Hematopoietic multipotent progenitor cell (in vitro differentiated cells): ENCODE data around the gene RGSL1. TPM values are rescaled to one million over a fixed set of nuclear protein-coding genes. Genes with fewer than 3 reads are reported as not detected.
"Not testable (repeated sequence)": the region's sequence is repeated elsewhere in the genome, so short reads cannot be mapped to it uniquely, and the experiment has no call there.

Source experiments
- DNase-seq, 3 donors: peaks; one replicate each; pipeline ENCODE4 v3.0.0-alpha.2; 2011 to 2015; ENCODE audit warnings: low read depth in 2 of 3, low spot score in 2 of 3
- total RNA-seq: library from RNA; depleted of rRNA; stranded (reverse); fragments of >200 nt; gene quantifications from one replicate; pipeline ENCODE4 v1.2.3, GENCODE V29; 2012

RGSL1 gene
- total RNA-seq, 1 donor = not detected

DNA sequence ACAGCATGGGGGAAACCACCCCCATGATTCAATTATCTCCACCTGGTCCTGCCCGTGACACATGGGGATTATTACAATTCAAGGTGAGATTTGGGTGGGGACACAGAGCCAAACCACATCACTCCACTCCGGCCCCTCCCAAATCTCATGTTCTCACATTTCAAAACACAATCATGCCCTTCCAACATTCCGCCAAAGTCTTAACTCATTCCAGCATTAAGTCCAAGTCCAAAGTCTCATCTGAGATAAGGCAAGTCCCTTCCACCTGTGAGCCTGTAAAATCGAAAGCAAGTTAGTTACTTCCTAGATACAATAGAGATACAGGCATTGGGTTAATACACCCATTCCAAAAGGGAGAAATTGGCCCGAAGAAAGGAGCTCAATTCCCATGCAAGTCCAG is 78.3 kb downstream of the RGSL1 start:
- not testable (repeated sequence) for DNase-seq

GRCh38 chr1:182533896-182534295 is 84.0 kb downstream of the RGSL1 start:
- DNase-seq = no peak

DNA sequence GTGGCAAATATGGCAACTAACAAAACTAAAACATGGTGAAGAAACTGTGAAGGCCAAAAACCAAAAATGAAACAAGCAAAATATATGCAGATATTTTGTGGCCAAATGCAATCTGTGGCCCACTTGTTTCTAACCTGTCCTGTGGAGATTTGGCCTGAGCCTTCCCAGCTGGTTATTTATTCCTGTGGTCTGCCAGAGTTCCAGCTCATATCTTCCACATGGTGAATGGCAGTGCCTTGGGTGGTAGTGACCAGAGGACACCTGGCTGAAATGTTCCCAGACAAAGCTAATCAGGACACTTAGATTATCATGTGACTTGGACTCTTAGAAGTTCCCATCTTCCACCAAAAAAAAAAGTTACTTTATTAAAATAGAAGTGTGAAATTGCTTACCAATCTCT is 99.4 kb downstream of the RGSL1 start:
- DNase-seq = no peak

DNA sequence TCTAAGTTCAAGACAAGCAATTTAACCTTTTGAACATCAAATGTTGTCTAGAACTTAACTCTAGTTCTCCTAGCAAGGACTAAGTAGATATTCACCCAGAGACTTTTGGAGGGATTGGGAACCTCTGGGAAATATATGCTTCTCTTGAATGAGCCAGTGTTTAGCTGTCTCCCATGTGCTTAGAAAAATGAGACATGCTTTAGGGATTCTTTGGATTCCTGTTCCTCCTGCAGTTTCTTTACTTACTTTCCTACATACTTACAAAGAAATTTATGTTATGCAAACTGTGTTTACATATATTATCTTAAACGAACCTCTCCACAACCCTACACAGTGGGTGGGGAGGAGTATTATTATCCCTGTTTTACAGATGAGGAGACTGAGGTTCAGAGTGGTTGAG is 99.9 kb downstream of the RGSL1 start:
- DNase-seq = no peak

GRCh38 chr1:182552527-182552926 is 102.6 kb downstream of the RGSL1 start:
- no peak for DNase-seq

- DNase-seq = no peak
These were observed 105.5 kb downstream of the RGSL1 start for GRCh38 chr1:182555493-182555892.

DNA sequence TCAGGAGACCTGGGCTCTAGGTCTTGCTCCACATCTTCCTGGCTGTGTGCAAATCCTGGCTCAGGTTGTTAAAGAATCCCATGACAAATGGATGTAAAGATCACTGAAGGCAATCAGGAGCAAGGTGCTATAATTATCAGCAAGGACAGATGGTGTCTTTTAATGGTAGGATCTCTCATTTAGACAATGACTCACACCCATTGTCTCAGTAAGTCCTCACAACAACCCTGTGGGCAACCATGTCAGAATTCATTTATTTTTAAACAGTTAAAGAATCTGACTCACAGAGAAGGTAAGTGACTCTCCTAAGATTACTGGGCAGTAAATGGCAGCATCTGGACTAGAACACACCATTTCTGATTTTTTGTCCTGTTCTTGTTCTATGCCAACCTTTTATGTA is 106.3 kb downstream of the RGSL1 start:
- DNase-seq = no peak

DNA sequence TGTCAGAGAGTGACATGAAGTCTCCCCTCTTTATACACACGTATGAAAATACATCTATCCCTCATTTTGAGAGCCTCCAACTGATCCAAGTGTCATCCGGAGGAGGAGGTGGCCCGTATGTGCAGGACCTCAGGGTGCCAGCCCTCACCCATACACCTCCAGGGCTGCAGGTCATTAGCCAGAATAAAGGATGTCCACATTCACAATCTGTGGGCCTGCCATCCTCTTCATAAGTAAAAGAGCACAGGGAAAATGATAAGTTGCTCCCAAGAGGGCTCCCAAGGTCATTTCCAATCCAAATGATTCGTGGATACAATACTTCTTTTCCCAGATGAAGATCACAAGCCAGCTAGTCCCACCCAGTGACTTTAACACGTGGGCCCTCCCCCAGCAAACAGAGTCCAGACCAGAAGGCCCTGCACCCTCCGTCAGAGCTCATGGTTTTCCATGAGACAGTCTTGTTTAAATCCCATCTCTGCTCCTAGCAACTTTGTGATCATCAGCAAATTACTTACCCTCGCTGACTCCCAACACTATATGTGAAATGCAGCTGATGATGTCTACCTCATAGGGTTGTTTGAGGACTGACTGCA is 110.5 kb downstream of the RGSL1 start:
- no peak for DNase-seq

GRCh38 chr1:182561456-182561855 is 111.5 kb downstream of the RGSL1 start:
- DNase-seq = no peak

GRCh38 chr1:182563095-182563494 is 113.1 kb downstream of the RGSL1 start:
- DNase-seq = no peak

DNA sequence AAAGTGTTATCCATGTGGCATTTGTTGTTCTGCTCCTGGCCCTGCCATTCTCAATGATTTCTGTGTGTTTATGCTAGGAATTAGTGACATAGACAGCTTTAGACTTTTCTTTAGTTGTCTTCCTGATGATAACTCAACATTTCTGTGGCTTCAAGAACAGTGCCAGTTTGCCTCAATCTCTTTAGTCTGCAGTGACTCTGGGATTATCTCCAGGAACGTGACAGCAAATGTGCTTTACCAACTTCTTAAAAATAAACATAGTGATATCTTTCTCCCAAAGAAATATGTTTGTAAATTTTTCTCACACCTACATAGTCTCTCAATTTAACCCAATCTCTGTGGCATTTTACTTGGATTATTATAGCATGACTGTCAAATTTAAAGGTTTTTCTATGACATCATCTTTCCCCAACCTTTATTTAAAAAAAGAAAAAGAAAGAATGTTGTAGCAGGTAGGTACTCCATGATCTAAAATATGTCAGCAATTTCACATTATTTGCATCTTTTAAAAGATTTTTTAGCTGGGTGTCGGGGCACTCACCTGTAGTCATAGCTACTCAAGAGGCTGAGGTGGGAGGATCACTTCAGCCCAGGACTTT is 114.6 kb downstream of the RGSL1 start:
- DNase-seq = no peak

- DNase-seq = no peak
These were observed 115.6 kb downstream of the RGSL1 start for GRCh38 chr1:182565537-182565936.

DNA sequence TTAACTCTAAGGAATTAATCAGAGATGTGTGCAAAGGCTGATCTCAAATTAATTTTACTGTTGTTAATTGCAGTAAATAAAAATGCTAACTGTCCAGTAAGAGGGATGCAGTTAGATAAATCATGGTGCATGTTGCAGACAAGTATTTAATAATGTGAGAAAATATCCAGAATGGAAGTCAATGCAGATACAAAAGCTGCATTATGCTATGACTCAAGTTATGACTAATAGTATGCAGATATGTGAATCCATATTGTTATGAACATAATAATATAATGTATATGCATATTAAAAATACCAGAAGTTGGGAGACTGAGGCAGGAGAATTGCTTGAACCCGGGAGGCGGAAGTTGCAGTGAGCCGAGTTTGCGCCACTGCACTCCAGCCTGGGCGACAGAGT is 117.7 kb downstream of the RGSL1 start:
- DNase-seq = no peak

DNA sequence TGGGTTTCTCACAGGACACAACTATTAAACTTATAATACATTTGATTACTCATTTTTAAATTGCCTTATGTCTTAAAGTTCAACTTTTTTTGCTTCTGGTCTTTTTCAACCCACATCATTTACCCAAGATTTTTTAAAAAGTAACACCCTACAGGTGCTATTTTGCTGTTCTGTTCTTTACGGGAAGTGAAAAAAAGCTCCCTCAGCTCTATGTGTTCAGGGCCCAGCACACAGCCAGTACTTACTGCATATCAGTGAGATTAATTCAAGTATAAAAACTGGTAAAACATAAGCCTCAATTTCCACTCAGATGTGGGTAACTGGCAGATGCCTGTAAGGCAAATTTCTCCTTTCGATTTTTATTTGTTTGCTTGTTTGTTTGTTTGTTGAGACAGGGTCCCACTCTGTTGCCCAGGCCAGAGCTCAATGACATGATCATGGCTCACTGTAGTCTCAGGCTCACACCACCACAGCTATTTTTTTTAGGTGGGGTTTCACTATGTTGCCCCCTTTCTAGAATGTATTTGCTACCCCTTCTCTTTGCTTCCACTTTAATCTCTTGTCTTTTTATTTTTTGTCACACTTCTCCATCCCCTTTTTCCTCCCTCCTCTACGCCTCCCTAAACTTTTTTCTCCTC is 118.8 kb downstream of the RGSL1 start:
- DNase-seq = no peak

DNA sequence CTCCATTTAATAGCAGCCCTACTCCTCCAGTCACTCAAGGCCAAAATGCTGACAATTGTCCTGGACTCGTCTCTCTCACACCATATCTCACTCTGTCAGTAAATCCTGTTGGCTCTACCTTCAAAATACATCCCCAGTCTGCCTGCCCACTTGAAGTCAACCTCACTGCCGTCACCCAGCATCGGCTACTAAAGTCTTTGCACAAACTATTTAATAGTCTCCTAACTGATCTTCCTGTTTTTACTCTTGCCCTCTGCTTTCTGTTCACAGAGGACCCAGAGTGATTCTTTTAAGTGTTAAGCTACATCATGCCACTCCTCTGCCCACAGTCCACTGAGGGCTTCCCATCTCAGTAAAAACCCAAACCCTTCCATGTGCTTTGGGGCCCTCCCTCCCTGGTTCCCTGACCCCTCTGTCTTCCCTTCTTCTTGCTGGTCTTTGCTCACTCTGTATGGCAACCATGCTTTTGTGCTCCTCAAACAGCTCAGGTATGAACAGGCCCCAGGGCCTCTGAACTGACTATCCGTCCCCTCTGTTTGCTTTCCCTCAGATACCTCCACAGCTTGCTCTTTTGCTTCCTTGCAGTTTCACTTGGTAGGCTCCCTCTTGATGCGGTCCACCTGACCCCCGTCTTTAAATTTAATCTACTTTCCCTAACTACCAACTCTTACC is 120.1 kb downstream of the RGSL1 start:
- DNase-seq = no peak

- no peak for DNase-seq
These were observed 120.6 kb downstream of the RGSL1 start for GRCh38 chr1:182570611-182570970.

DNA sequence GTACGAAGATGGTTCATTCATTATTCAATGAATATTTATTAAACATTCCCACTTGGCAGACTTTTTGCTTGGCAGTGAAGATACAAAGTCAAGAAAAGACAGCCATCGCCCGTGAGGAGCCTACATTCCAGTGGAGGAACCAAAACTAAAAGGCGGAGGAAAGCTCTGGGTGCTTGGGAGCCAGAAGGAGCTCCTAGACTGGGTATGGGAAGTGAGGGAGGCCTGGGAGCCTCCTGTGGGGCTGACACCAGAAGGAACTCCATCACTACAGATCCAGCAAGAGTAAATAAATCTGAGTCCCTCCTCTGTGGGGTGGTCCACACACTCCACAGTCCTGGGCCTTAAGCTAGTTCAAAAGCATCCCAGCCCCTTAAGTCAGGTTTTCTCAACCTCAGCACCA is 124.2 kb downstream of the RGSL1 start:
- DNase-seq = no peak

GRCh38 chr1:182575540-182576149 is 125.7 kb downstream of the RGSL1 start:
- no peak for DNase-seq

- DNase-seq = no peak
These were observed 130.8 kb downstream of the RGSL1 start for GRCh38 chr1:182580736-182581135.

DNA sequence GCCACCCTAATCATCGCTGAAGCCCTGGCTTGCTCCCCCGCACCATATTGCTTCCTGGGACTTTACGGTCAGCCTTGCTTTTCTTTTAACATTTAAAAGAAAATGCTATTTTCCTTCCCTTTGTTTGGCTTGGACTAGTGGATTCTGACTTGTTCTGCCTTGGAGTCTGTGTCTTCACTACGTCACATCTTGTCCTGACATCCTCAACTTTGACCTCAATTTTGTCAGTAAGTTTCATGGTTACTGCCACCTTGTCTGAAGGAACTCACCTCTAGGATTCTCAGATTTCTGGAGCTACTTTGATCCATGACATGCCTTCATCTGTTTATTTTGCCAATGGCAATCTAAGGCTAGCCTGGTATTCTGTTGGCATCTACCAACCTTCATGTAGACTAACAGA is 134.8 kb downstream of the RGSL1 start:
- no peak for DNase-seq

DNA sequence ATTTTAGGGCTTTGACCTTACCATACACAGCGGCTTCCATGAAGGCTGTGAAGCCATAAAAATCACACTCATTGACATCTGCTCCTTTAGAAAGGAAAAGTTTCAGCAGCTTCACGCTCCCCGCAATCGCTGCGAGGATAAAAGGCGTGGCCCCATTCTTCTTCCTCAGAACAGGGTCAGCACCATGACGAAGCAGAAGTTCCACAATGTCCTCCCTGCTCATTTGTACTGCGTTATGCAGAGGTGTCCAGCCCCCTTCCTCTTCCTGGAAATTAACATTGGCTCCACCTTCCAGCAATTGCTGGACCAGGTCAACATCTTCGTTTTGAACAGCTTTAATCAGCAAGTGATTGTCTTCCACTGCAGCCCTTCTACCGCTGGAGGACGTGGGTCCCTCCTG is 136.4 kb downstream of the RGSL1 start:
- DNase-seq = no peak

GRCh38 chr1:182587093-182587492 is 137.1 kb downstream of the RGSL1 start:
- DNase-seq = no peak
